RWPE2 (cell line): ENCODE measurements around the gene FHIT.

Experiments
- ATAC-seq: fragments of 200-7000 bp; cut with Tn5 transposase; 3 replicates; pipeline ENCODE4 v1.9.1; 2021; ENCODE audit warnings: low read depth
- DNase-seq: peaks from one replicate; pipeline ENCODE4 v3.0.0-alpha.2; 2020; ENCODE audit warnings: low spot score
- H3K27ac ChIP-seq: fragments of 450-650 bp; 2 replicates; pipeline ENCODE4 v1.5.1; 2017; ENCODE audit warnings: mild to moderate bottlenecking; ENCODE audit not compliant: poor library complexity, severe bottlenecking
- H3K27me3 ChIP-seq: fragments of 250-450 bp; sonication (Bioruptor Pico); 2 replicates; pipeline ENCODE4 v1.5.1; 2021; ENCODE audit warnings: mild to moderate bottlenecking, moderate library complexity; ENCODE audit not compliant: insufficient read depth, poor library complexity, severe bottlenecking
- H3K36me3 ChIP-seq: fragments of 250-450 bp; sonication (Bioruptor Pico); 2 replicates; pipeline ENCODE4 v1.5.1; 2020; ENCODE audit warnings: low read depth, mild to moderate bottlenecking, moderate library complexity
- H3K4me1 ChIP-seq: fragments of 250-450 bp; sonication (Bioruptor Pico); 2 replicates; pipeline ENCODE4 v1.5.1; 2021; ENCODE audit warnings: mild to moderate bottlenecking, moderate library complexity; ENCODE audit not compliant: insufficient read depth, poor library complexity, severe bottlenecking
- H3K4me3 ChIP-seq: fragments of 250-450 bp; sonication (Bioruptor Pico); 2 replicates; pipeline ENCODE4 v1.5.1; 2021; ENCODE audit warnings: mild to moderate bottlenecking, moderate library complexity; ENCODE audit not compliant: severe bottlenecking
- H3K9me3 ChIP-seq: fragments of 250-450 bp; sonication (Bioruptor Pico); 2 replicates; pipeline ENCODE4 v1.5.1; 2021; ENCODE audit warnings: mild to moderate bottlenecking, moderate library complexity; ENCODE audit not compliant: severe bottlenecking
- TF ChIP-seq, protein P1 (sequence below): fragments of 450-650 bp; IDR thresholded peaks from one replicate; pipeline ENCODE4 v1.5.1; 2017; ENCODE audit warnings: mild to moderate bottlenecking, moderate library complexity; ENCODE audit not compliant: poor library complexity, severe bottlenecking

Gene FHIT

DNA sequence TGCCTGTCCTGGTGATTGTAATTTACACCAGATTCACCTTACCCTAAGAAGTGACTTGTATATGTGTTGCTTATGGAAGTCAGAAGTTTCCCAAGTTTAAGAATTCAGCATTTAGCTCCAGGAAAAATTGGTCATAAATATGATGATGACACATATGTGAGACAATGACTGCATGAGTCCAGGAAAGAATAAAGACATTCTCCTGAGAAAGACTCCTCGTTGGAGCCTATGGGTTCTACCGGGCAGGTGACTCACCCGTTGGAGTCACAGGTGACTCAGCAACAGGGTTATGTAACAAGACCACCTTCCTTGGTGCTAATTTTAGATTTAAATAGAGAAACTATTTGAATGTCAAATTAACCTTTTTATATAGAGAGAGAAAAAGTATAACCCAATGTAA is 662.4 kb downstream of the FHIT start:
- Histone ChIP-seq H3K4me1 (peaks cover 19% of the 10 kb centered on the region), H3K27me3 (no peaks in the 10 kb centered on the region), H3K27ac (peak overlapping the region; percentile 23), H3K36me3 (no peaks in the 10 kb centered on the region), H3K9me3 (no peaks in the 10 kb centered on the region), H3K4me3 (no peak overlapping the region)
- peak; percentile 61 for DNase-seq
- peak; percentile 98 for ATAC-seq
- TF ChIP-seq, protein P1, sequence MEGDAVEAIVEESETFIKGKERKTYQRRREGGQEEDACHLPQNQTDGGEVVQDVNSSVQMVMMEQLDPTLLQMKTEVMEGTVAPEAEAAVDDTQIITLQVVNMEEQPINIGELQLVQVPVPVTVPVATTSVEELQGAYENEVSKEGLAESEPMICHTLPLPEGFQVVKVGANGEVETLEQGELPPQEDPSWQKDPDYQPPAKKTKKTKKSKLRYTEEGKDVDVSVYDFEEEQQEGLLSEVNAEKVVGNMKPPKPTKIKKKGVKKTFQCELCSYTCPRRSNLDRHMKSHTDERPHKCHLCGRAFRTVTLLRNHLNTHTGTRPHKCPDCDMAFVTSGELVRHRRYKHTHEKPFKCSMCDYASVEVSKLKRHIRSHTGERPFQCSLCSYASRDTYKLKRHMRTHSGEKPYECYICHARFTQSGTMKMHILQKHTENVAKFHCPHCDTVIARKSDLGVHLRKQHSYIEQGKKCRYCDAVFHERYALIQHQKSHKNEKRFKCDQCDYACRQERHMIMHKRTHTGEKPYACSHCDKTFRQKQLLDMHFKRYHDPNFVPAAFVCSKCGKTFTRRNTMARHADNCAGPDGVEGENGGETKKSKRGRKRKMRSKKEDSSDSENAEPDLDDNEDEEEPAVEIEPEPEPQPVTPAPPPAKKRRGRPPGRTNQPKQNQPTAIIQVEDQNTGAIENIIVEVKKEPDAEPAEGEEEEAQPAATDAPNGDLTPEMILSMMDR = no peak

DNA sequence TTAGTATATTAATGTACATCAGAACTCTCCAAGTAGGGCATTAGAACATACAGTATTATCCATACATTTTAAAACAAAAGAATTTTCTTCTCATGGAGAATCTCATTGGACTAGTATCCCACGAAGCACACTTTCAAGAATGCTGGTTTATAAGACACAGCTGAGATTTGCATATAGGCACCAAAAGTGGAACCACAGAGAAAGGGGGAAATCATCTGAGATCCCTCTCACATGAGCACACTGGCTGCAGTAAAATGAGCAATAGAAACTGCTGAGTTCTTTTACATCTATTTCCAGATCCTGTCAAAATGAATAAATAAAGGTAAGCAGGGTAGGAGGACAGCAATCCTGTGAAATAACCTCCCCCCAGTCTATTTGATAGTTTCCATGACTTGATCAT is 665.3 kb downstream of the FHIT start:
- DNase-seq = no peak
- Histone ChIP-seq H3K36me3 (no peaks in the 10 kb centered on the region), H3K27ac (no peak overlapping the region), H3K27me3 (no peaks in the 10 kb centered on the region), H3K4me1 (peaks cover 16% of the 10 kb centered on the region), H3K9me3 (no peaks in the 10 kb centered on the region), H3K4me3 (no peak overlapping the region)
- TF ChIP-seq, protein P1 = no peak
- no peak for ATAC-seq

DNA sequence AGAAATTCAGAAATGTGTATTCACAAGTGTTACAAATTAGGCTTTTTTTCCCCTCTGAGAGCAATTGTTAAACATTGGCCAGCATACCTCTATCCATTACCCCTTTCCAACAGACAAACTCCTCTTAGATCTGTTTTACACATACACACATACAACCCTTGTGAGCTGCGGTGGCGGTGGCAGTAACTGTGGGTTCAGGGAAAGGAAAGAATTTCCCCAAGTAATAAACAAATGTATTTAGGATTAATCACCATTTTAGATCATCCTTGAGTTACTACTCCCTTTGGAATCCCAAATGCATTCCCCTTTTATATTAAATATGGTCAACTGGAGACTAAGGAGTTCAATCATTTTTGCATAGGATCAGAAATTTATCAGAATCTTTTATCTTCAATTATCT is 667.0 kb downstream of the FHIT start:
- Histone ChIP-seq H3K9me3 (no peaks in the 10 kb centered on the region), H3K4me3 (no peak overlapping the region), H3K27ac (no peak overlapping the region), H3K27me3 (no peaks in the 10 kb centered on the region), H3K4me1 (peaks cover 15% of the 10 kb centered on the region), H3K36me3 (no peaks in the 10 kb centered on the region)
- DNase-seq = no peak
- ATAC-seq = no peak
- TF ChIP-seq, protein P1 = no peak

DNA sequence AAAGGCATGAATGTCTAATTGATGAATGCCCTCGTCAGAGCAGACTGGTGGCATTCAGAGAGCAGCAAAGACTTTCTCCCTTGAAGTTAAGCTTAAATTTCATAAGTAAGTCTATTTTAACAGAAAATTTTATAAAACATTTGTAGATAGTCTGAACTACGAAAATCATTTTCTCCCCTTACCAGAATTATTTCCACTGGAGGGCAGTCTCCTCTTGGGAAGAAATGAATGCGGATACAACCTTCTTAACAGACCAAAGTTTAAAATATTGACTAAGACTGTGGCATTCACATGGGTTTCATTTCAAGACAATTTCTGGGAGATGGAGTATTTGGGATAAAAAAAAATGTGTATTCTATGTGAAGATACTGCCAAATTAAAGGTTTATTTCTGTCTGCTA is 669.0 kb downstream of the FHIT start:
- H3K36me3 ChIP-seq = no peaks in the 10 kb centered on the region
- H3K4me3 ChIP-seq = no peak overlapping the region
- H3K27ac ChIP-seq = no peak overlapping the region
- no peak for ATAC-seq
- H3K4me1 ChIP-seq = peaks cover 7% of the 10 kb centered on the region
- no peaks in the 10 kb centered on the region for H3K27me3 ChIP-seq
- DNase-seq = no peak
- TF ChIP-seq, protein P1 = peak; percentile 29
- no peaks in the 10 kb centered on the region for H3K9me3 ChIP-seq

DNA sequence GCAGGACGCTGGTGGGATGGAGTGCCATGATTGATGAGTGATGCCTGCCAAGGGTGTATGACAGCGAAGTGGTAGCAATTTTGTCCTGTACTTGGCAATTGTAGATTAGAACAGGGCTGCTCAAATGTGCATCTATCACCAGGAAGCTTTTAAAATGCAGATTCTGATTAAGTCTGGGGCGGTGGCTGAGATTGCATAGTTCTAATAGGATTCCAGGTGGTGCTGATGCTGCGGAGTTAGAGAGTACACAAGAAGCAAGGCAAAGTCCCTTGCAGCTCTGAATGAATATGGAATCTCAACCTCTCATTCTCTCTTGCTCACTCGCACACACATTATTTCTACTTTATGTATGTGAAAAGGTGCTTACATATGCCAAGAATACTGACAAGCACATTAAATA is 670.4 kb downstream of the FHIT start:
- TF ChIP-seq, protein P1 = no peak
- Histone ChIP-seq H3K9me3 (no peaks in the 10 kb centered on the region), H3K27ac (no peak overlapping the region), H3K27me3 (no peaks in the 10 kb centered on the region), H3K36me3 (no peaks in the 10 kb centered on the region), H3K4me3 (no peak overlapping the region), H3K4me1 (peaks cover 7% of the 10 kb centered on the region)
- no peak for ATAC-seq
- no peak for DNase-seq
